ENCODE measurements around the gene GSTA5.
"Not testable (repeated sequence)": the region's sequence is repeated elsewhere in the genome, so short reads cannot be mapped to it uniquely, and the experiment has no call there.

The GSTA5 gene

DNA sequence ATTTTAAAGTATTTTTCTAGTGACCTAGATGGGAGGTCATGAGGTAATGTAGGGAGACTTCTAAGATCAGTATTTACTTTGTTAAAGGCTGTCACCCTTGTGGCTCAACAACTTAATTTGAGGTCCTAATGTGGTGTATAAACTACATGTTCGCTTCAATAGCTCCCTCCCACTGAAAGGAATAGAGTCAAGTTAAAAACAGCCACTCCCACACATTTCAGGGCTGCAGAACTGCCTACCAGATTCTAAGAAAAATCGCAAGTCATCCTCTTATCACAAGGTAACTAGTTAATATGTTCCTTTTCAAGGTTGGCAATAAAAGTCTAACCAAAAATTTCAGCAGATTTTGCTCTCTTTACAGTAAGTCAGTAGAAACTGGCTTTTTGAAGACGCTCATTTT is 52.1 kb downstream of the GSTA5 start:
- DNase-seq (ENCODE audit: low read depth) = no peak

DNA sequence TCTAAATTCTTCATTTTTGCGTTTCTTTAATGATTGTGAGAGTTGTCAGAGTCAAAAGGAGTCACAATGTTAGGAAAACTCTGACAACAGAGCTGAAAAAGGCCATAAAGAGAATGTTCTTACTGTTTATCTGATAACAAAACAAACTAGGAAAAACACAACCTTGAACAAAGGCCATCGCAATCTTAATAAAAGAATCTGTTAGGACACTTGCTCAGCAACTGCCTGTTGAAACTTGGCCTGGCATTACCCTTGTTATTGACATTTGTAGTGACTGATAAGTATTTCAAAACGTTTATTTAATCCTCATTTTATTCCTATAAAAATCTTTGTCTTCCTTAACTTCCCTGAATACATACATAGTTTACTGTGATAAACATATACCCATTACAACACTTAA is 52.7 kb downstream of the GSTA5 start:
- DNase-seq (ENCODE audit: low read depth) = no peak

DNA sequence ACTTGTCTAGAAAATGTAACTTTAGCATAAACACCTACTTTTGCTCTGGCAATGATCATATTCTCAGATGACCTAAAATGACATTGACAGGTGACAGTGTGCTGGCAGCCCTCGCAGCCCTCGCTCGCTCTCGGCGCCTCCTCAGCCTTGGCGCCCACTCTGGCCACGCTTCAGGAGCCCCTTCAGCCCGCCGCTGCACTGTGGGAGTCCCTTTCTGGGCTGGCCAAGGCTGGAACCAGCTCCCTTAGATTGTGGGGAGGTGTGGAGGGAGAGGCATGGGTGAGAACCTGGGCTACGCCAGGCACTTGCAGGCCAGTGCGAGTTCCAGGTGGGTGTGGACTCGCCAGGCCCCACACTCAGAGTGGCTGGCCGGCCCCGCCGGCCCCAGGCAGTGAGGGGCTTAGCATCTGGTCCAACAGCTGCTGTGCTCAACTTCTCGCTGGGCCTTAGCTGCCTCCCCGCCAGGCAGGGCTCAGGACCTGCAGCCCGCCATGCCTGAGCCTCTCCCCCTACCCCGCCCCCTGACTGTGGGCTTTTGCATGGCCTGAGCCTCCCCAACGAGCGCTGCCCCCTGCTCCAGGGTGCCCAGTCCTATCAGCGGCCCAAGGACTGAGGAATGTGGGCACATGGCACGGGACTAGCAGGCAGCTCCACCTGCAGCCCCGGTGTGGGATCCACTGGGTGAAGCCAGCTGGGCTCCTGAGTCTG is 54.2 kb downstream of the GSTA5 start:
- DNase-seq (ENCODE audit: low read depth) = no peak

DNA sequence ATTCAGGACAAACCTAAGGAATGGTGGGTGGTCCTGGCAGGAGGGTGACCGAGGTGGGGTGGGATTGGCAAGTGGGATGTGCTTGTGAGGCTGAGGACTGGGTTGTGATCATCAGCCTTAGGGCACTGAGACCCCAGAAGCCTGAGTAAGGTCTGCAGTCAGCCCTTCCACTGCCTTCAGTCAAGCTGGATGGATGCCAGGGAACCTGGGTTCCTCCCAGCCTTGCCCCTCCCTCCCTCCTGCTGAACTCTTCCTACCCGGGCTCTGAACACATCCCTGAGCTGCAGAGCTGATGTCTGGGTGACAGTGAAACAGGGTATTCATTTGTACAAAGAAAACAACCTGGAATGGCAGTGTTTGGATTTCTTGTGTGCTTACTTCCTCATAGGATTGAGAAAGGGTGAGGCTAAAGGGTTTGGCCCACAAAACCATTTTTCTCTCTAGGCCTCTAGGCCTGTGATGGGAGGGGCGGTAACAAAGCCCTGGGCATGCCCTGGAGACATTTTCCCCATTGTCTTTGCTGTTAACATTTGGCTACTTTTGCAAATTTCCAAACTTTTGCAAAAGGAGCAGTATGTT is 57.8 kb downstream of the GSTA5 start:
- not testable (repeated sequence) for DNase-seq (ENCODE audit: low read depth)

DNA sequence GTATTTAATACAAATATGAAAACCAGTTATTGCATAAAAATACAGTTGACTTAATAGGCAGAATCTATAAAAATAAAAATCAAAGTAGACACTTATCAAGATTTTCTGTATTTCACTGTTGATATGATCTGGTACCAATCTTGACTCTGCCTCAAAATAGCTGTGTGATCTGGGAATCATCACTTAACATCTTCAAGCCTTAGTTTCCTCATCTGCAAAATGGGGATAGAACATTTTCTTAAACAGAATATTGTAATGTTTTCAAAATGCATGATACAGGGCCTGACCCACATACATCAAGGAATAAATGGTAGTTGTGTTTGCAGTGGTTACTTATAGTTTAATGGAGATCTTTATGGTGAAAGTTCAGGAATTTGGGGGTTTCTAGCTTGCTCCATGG is 58.4 kb downstream of the GSTA5 start:
- DNase-seq (ENCODE audit: low read depth) = not testable (repeated sequence)

Data from stromal cell of bone marrow (primary cell).